Measurements from ENCODE around the gene NAALADL2. TPM values are rescaled to one million over a fixed set of nuclear protein-coding genes. Genes with fewer than 3 reads are reported as not detected.

Gene NAALADL2
- total and polyA plus RNA-seq, 2 of the 4 experiments (the other 2 are of a cell fraction) = 3.8 to 19.2 TPM

DNA sequence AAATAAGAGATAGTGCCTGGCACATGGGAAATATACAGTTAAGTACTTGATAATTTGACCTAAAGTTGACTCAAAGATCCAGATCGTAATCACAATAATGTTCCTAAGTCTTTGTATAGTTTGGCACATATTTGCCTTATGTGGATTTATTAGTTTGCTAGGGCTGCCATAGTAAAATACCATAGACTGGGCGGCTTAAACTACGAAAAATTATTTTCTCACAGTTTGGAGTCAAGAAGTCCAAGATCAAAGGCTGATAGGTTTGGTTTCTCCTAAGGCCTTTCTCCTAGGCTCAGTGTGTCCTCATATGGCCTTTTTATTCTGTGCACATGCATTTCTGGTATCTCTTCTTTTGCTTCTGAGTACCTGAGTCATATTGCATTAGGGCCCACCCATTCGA is 453.7 kb downstream of the NAALADL2 start:
- no TSS peak for BruUV-seq (replicated peaks)
- H3K23ac ChIP-seq (ENCODE audit: low read depth, low read length) = no peak overlapping the region
- intact Hi-C loops (cut with micrococcal nuclease) = no loop called here
- no peak overlapping the region for H2BK20ac ChIP-seq (ENCODE audit: low read depth, low read length)
- H2AFZ ChIP-seq (replicated peaks; ENCODE audit: low read length, poor library complexity) = no peak overlapping the region
- H3K4me2 ChIP-seq (ENCODE audit: low read depth, low read length) = no peak overlapping the region
- H3K27me3 ChIP-seq (ENCODE audit: control insufficient read depth, insufficient read depth, low read length) = no peaks in the 10 kb centered on the region
- no peak overlapping the region for H3K4me3 ChIP-seq (ENCODE audit: insufficient read depth, low read depth, low read length)
- no peak overlapping the region for H2AK9ac ChIP-seq (replicated peaks; ENCODE audit: low read depth, low read length, poor library complexity)
- TF ChIP-seq POLR2A (IDR thresholded peaks at IDR 0.05; ENCODE audit: low read depth, low read length) (no peak), CEBPB (IDR thresholded peaks at IDR 0.05; ENCODE audit: low read depth, low read length) (no peak), FOS (IDR thresholded peaks at IDR 0.05; ENCODE audit: low read depth, low read length) (no peak), MXI1 (IDR thresholded peaks at IDR 0.05; ENCODE audit: borderline replicate concordance, low read depth, low read length) (no peak), MAZ (IDR thresholded peaks at IDR 0.05; ENCODE audit: borderline replicate concordance, low read depth, low read length) (no peak), BHLHE40 (IDR thresholded peaks at IDR 0.05; ENCODE audit: low read depth, low read length) (no peak), MAFK (IDR thresholded peaks at IDR 0.05; ENCODE audit: low read depth, low read length) (no peak), NFE2L2 (IDR thresholded peaks at IDR 0.05; ENCODE audit: low read depth, low read length) (no peak), CHD1 (IDR thresholded peaks at IDR 0.05; ENCODE audit: low read depth, low read length) (no peak)
- TF ChIP-seq, protein P1, sequence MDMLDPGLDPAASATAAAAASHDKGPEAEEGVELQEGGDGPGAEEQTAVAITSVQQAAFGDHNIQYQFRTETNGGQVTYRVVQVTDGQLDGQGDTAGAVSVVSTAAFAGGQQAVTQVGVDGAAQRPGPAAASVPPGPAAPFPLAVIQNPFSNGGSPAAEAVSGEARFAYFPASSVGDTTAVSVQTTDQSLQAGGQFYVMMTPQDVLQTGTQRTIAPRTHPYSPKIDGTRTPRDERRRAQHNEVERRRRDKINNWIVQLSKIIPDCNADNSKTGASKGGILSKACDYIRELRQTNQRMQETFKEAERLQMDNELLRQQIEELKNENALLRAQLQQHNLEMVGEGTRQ (IDR thresholded peaks at IDR 0.05; ENCODE audit: low read depth, low read length) = no peak
- H3K18ac ChIP-seq (ENCODE audit: low read depth, low read length) = no peak overlapping the region
- ChIA-PET POLR2A (ENCODE audit: unreplicated experiment) (no interaction called here), CTCF (no interaction called here)
- H2BK120ac ChIP-seq (ENCODE audit: low read depth, low read length) = no peak overlapping the region
- no peaks in the 10 kb centered on the region; the same call in 1 of the 2 replicates for H3K4me1 ChIP-seq (ENCODE audit: control insufficient read depth, insufficient read depth, low read length)
- H4K91ac ChIP-seq (ENCODE audit: insufficient read depth, low read depth, low read length) = no peak overlapping the region
- H2BK5ac ChIP-seq (ENCODE audit: low read depth, low read length, poor library complexity, severe bottlenecking) = no peak overlapping the region
- no peak overlapping the region for H3K4ac ChIP-seq (ENCODE audit: low read depth, low read length)
- no peak overlapping the region for H4K8ac ChIP-seq (ENCODE audit: low read depth in 2 of 2, low read length in 2 of 2)
- in situ Hi-C loops (cut with MboI; ENCODE audit: low sequenced_read_pairs) = no loop called here
- DNase-seq (no peak), ATAC-seq (ENCODE audit: low read depth) (no peak)
- no peaks in the 10 kb centered on the region for H4K20me1 ChIP-seq (ENCODE audit: insufficient read depth, low read length)
- no peak overlapping the region for H3K14ac ChIP-seq (replicated peaks; ENCODE audit: low read depth, low read length)
- no peak overlapping the region for H3K56ac ChIP-seq (ENCODE audit: extremely low read depth, insufficient read depth, low read length)
- H3K36me3 ChIP-seq (ENCODE audit: control insufficient read depth, insufficient read depth, low read length) = no peaks in the 10 kb centered on the region
- H3K27ac ChIP-seq (ENCODE audit: insufficient read depth, low read length) = no peak overlapping the region
- H3K79me1 ChIP-seq (ENCODE audit: low read depth in 1 of 2, low read length in 2 of 2) = no peaks in the 10 kb centered on the region
- H3K9me3 ChIP-seq (ENCODE audit: control insufficient read depth, insufficient read depth, low read length) = no peaks in the 10 kb centered on the region
- dilution Hi-C loops (cut with HindIII; ENCODE audit: low sequenced_read_pairs, unreplicated experiment) = no loop called here
- H4K5ac ChIP-seq (ENCODE audit: low read depth, low read length) = no peak overlapping the region
- 92% methylated on average over 2 of the region's 4 CpGs; no CpG with 5 or more reads in 1 of the 2 experiments for WGBS, 2 experiments (ENCODE audit: extremely low coverage in 2 of 2, insufficient read length in 1 of 2)
- H2BK15ac ChIP-seq (ENCODE audit: low read depth, low read length) = no peak overlapping the region
- no peak overlapping the region for H2AK5ac ChIP-seq (ENCODE audit: low read depth, low read length)
- no peaks in the 10 kb centered on the region for H3K9me1 ChIP-seq (ENCODE audit: insufficient read depth, low read length)
- H3K9ac ChIP-seq (ENCODE audit: low read depth, low read length) = no peak overlapping the region

Data from IMR-90 (cell line).